Stimulated activated CD4-positive, alpha-beta T cell treated with anti-CD3 and anti-CD28 coated beads, TNF-alpha, amount 100 ng/mL, for 4 hours (primary cell): ENCODE measurements around the gene GPSM1.

Experiments
- DNase-seq, 3 experiments: peaks; one replicate each; pipeline ENCODE4 v3.0.0-alpha.2; 2020; ENCODE audit warnings: low read depth in 3 of 3

GPSM1 gene

DNA sequence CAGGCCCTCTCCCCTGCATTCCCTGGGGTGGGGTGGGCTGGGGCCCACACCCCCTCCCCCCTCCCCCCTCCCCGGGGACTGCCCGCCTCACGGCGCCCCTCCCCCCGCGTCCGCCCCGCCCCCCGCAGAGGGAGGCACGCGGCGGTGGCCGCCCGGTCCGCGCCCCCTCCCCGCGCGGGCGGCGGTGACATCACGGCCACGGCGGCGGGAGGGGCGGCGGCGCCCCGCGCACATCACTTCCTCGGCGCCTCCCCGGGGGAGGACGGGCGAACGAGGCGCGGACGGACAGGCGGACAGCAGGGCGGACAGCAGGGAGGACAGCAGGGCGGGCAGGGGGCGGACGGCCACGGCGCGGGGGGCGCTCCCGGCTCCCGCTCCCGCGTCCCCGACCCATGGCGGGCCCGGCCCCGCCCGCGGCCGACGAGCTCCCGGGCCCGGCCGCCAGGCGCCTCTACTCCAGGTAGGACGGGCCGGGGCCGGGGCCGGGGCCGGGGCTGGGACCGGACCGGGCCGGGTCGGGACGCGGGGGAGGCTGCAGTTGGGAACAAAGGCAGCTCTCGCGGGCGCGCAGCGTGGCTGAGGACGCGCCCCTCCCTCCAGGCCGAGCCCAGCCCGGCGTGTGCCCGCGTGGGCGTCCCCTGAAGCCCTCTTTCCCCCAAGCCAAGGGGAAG, at the start of gene GPSM1:
GPSM1 (plus strand) TSS at position 236 of the 671 bp plus-strand sequence; CDS start at position 393, 157 bp downstream.
- peak; percentile 14 to 45 (median 26) for DNase-seq

GRCh38 chr9:136277746-136278145, 49.6 kb upstream of the GPSM1 start:
- DNase-seq, result no peak

DNA sequence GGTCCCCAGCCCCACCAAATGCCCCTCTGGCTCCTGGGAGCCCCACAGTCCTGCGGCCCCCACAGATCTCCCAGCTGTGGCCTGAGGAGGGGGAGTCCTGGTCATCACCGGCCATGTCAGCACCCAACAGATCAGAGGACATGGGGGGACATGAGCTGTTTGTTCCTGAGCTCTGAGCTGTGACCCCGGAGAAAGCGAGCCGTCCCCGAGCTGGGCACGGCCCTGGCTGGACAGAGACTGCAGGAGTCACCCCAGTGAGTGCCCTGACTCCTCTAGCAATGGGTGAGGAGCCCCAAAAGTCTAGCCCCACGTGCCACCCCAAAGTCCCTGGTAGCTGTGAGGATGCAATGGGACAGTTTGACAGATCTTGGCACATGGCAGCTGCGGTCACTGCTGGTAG, 49.1 kb upstream of the GPSM1 start:
- DNase-seq, result no peak

DNA sequence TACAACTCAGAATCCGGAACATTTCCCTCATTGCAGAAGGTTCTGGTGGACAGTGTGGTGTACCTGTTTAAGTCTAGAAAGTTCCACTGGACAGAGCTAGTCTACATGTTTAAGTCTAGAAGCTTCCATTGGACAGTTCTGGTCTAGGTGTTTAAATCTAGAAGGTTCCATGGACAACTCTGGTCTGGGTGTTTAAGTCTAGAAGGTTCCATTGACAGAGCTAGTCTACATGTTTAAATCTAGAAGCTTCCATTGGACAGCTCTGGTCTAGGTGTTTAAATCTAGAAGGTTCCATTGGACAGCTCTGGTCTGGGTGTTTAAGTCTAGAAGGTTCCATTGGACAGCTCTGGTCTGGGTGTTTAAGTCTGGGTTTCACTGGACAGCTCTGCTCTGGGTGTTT, 48.4 kb upstream of the GPSM1 start:
- no peak for DNase-seq

- DNase-seq, result no peak
Measured at GRCh38 chr9:136279471-136279870, 47.9 kb upstream of the GPSM1 start.

DNA sequence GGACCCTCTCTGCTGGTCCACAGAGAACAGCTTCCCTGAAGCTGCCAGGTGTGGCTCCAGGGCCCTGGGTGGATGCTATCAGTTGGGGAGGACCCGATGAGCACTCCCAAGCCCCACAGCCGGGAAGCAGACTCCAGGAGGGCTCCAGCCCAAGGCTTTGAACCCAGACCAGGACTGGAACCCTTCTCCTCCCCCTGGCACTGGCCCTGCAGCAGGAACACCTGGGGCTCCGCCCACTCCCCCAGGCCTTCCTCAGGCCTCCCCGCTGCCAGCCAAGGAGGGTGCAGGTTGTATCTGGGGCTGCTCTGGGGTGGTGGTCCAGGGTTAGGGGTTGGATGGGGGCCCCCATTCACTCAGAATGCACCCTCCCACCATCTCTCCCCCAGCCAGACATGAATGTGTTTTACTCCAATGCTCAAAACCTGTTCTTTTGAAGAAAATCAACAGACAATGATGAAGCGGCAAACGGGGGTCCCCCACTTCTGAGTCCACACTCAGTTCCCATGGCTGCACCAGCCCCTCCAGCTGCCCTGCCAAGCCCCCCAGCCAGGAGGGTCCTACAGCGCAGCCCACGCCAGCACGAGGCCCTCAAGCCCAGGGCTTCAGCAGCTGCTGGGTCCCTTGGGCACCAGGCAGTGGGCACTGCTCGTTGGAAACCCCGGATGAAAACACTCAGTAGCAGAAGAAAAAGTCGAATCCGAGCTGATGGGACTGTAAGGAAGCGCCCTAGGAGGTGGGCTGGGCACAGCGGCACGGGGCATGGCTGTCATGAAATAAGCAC, 46.6 kb upstream of the GPSM1 start:
- DNase-seq, result no peak

- DNase-seq, result no peak
Measured at GRCh38 chr9:136281421-136282271, 45.7 kb upstream of the GPSM1 start.

DNA sequence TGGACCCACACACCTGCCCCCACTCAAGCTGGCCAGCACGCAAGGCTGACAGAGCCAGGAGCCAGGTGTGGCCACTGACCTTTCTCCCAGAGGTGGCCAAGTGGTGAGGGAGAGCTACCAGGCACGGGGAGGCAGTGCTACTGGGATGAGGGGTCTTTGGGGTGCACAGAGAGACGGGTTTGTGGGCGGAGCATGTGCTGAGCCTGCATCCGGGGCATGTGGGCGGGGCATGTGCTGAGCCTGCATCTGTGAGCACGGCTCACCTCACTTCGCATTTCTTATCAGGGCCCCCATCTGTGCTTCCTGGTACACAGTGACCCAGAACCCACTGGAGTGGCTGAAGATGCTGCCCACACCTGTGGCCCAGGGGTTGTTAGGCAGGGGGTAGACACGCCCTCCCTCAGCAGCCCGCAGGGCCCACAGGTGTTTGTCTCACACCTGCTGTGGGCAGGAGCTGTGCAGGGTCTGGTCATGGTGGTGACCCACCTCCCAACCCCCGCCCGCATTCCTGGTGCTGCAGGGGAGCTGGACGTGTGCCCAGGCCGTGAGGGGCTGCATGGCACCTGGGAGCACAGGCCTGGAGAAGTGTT, 45.0 kb upstream of the GPSM1 start:
- DNase-seq, result no peak

GRCh38 chr9:136283291-136284235, 43.8 kb upstream of the GPSM1 start:
- peak; percentile 54 to 59 (median 58) for DNase-seq

DNA sequence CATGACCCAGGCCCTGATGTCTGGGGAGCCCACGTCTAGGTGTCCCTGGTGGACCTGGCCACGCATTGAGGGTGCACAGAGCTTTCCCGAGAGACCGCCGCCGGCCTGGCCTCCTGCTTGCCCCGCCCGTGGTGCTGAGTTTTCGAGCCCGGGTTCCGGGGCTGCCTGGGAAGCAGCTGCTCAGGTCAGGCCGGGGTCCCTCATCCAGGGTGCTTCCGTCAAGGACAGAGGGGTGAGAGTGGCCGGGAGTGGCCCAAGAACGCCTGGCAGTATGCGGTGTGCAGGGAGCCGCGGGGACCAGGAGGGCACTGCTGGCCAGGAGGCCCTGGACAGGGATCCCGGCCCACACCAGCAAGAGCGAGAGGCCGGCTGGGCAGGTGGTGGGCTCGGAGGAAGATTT, 43.0 kb upstream of the GPSM1 start:
- no peak for DNase-seq

GRCh38 chr9:136284951-136285350, 42.4 kb upstream of the GPSM1 start:
- no peak for DNase-seq

DNA sequence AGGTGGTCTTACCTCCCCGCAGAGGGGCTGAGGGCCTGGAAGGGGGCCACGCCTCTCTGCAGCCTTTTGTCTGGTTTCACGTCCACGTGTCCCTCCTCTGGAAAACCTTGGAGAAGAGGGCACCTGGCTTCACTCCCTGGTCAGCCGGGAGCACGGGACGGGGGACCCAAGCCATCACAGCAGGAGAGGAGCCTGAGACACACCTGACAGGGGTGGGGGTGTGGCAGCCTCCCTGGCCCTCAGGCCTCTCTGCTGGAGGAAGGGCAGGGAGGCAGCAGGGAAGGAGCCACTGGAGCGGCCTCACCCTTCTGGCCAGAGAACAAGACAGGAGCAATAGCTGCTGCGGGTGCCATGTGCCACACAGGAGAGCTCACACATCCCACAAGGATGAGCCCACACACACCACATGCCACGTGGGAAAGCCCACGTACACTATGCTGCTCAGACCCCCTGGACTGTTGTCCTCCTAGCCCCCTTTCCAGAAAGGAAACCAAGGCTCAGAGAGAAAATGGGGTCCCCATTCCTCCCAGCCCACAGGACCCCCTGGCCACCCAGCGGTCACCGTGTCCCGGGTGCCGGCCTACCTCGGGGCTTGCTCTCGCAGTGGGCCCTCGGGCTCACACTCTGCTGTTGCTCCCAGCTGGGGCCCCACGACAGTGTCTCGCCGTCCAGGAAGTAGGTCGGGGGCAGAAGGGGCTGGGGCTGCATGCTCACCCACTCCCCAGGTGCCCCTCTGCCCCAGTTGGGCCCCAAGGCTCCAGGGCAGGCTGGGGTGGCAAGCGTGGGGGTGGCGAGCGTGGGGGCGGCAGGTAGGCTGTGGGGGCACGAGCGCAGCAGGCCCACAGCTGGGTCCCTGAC, 41.6 kb upstream of the GPSM1 start:
- no peak for DNase-seq

GRCh38 chr9:136286359-136286986, 40.9 kb upstream of the GPSM1 start:
- DNase-seq, result no peak

DNA sequence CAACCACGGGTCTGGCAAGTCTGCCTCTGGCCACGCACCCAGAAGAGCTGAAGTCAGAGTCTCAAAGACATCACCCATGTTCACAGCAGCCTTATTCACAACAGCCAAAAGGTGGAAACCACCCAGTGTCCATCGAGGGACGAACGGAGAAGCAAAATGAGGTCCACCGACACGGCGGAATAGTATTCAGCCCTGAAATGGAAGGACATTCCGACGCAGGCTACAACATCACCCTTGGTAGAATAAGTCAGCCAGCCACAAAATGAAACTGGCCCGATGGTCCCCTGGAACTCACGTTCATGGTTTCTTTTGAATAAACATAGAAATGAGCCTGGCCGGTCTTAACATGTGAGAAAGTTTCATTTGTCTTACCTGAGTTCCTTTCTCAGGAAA, 40.4 kb upstream of the GPSM1 start:
- DNase-seq, result no peak

DNA sequence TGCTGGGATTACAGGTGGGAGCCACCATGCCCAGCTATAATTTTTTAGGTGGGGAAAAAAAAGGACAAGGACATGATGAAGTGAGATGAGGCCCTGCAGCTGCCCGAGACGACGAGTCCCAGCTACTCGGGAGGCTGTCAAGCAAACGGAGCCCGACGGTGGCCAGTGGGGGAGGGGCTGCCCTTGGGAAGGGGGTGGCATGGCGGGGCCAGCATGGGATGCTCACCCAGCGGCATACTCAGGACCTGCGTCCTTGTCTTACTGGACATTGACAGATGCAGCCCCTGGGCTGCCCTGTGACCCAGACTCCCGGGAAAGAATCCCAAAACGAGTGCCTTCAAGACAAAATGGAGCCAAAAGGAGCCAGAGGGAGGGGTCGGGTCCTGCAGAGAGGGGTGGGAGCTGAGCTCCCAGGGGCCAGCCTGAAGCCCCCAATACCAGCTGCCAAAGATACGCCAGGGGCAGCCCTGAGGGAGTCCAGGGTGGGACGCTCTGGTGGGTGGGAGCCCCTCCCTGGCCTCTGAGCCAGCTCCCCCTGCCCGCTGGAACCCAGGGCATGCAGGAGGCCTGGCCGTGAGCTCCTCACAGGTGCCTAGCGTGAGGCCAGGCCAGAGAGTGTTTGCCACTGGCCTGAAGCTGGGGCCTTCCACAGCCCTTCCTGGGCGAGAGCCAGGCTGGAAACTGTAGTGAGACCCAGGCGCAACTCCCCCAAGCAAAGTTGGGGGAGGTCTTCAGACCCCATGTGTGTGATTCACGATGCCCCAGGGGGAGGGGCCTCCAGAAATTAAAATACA, 39.2 kb upstream of the GPSM1 start:
- DNase-seq, result no peak

DNA sequence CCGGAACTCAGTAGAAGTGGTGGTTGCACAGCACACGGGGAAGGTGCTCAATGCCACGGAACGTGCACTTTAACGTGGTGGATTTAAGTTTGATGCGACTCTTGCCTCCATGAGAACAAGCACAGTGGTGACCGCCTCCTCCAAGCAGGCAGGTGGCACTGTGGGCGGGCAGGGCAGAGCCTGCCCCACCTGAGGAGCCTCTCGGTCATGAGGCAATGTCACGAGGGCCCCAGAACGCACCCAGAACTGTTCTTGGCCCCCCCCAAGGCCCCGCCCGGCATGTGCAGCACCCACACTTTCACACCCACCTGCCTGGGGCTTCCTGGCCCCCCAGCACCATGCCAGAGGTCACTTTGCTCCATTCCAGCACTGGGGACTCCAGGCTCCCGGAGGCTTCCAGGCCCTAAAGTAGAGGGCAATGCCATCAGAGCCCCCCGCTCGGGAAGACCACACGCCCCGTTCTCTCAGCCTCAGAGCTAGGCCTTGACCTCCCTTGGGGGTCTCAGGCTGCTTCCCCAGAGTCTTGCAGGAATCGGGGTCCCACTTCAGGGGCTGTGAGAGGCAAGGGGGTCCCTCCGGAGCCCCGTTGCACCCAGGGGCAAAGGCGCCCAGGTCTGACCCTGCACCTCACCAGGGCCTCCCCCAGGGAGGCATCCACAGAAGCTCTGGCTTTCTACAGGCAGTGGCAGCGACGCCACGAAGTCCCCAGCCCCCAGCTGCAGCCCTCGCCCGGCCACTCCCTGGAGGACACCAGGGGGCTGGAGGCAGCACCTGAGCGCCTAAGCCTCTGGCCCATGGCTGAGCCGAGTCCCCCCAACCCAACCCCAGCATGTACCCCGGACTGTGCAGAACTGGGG, 37.5 kb upstream of the GPSM1 start:
- no peak for DNase-seq

DNA sequence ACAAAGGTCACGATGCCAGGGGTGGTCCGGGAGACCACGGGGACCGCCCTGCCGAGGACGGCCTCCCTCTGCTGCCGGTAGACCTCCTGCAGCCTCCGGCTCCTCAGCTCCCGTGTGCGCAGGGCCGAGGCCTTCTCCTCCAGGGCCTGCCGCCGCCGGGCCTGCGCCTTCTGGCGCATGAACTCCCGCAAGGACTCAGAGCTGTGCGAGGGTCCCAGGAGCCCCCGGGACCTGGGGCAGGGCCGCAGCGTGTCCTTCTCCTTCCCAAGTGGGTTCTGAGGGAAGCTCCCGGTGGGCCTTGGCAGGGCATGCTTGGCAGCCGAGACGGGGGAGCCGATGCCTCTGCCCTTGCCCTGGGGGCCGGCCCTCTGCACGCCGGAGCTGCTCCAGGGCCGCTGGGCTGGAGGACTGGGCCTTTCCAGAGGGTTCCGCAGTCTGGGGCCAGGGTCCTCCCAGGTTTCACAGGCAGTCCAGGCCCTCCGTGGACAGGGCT, 36.8 kb upstream of the GPSM1 start:
- DNase-seq, result no peak
